Esophagus muscularis mucosa (tissue), 4 donors: ENCODE results near the gene PFN3. TPM values are rescaled to one million over a fixed set of nuclear protein-coding genes. Genes with fewer than 3 reads are reported as not detected.

Experiments
- DNase-seq: peaks from one replicate; pipeline ENCODE4 v3.0.0-alpha.2; 2017; ENCODE audit errors: extremely low spot score
- H3K27ac ChIP-seq, 4 donors: fragments of 200-600 bp; sonication (generic); replicated peaks in 1 of 4; 1 replicate in 3 of 4; 2 replicates in 1 of 4; pipeline ENCODE4 v1.5.1; 2016 to 2019; ENCODE audit warnings: mild to moderate bottlenecking in 1 of 4
- H3K27me3 ChIP-seq, 4 donors: fragments of 200-600 bp; sonication (generic); one replicate each; pipeline versions ENCODE4 v1.5.1 to v1.6.0; 2016 to 2019
- H3K36me3 ChIP-seq, 4 donors: fragments of 200-600 bp; sonication (generic); one replicate each; pipeline ENCODE4 v1.5.1; 2016 to 2019
- H3K4me1 ChIP-seq, 4 donors: fragments of 200-600 bp; sonication (generic); one replicate each; pipeline ENCODE4 v1.5.1; 2016 to 2019
- H3K4me3 ChIP-seq, 4 donors: fragments of 200-600 bp; sonication (generic); 1 replicate in 2 of 4; 2 replicates in 2 of 4; pipeline ENCODE4 v1.5.1; 2016 to 2019; ENCODE audit warnings: mild to moderate bottlenecking in 4 of 4, moderate library complexity in 1 of 4
- H3K9me3 ChIP-seq, 4 donors: fragments of 200-600 bp; sonication (generic); 1 replicate in 3 of 4; 2 replicates in 1 of 4; pipeline ENCODE4 v1.5.1; 2016 to 2019
- CTCF ChIP-seq, 3 experiments: fragments of 200-600 bp in 2 of 3; fragments of 450-650 bp in 1 of 3; sonication (generic) in 2 of 3; IDR thresholded peaks; one replicate each; pipeline ENCODE4 v1.5.1; 2017 to 2019; ENCODE audit warnings: antibody characterized with exemption in 3 of 3, mild to moderate bottlenecking in 2 of 3, moderate library complexity in 1 of 3
- EP300 ChIP-seq: sonication (generic); formaldehyde crosslinking; IDR thresholded peaks from one replicate; pipeline ENCODE4 v1.6.1; 2017; ENCODE audit warnings: antibody characterized with exemption
- POLR2A ChIP-seq: fragments of 450-650 bp; IDR thresholded peaks from one replicate; pipeline ENCODE4 v1.6.1; 2017; ENCODE audit warnings: antibody characterized with exemption, moderate library complexity, mild to moderate bottlenecking, low read depth
- POLR2AphosphoS5 ChIP-seq, 2 donors: sonication (generic); formaldehyde crosslinking; IDR thresholded peaks; one replicate each; pipeline ENCODE4 v1.6.1; 2017; ENCODE audit warnings: antibody characterized with exemption in 2 of 2
- WGBS: methylation state at CpG from one replicate; pipeline ENCODE4 v1.1.5; 2018; 5-methylcytosine and 5-hydroxymethylcytosine counted together
- intact Hi-C: fragments of 100-400 bp; cut with DNase I; formaldehyde crosslinking; loops from one replicate; pipeline ENCODE4 v1.15.1; 2023
- total RNA-seq, 4 donors: library from RNA; depleted of rRNA; stranded (reverse); fragments of >200 nt; gene quantifications; one replicate each; pipeline versions ENCODE4 v1.1.0 to v1.2.1, GENCODE V29; 2016

Gene PFN3
- total RNA-seq, 4 donors from 2014 or later: not detected

- peaks cover 0 to 21% (median 13%) of the 10 kb centered on the region in 4 donors for H3K4me1 ChIP-seq
- intact Hi-C loops: loop anchor here (5.0 kb wide), 1 partner anchor 71 kb away; no protein-coding TSS in a partner anchor
- WGBS: 83% methylated on average over 10 of the region's 10 CpGs
- no peaks in the 10 kb centered on the region for H3K9me3 ChIP-seq
- peaks cover 0 to 33% (median 0%) of the 10 kb centered on the region in 4 donors for H3K27me3 ChIP-seq
- no peak overlapping the region for H3K4me3 ChIP-seq
- TF ChIP-seq EP300 (no peak), CTCF (IDR thresholded peaks at IDR 0.05) (no peak), POLR2A (no peak), POLR2AphosphoS5 (IDR thresholded peaks at IDR 0.05) (no peak)
- no peak for DNase-seq
- H3K27ac ChIP-seq: no peak overlapping the region
- H3K36me3 ChIP-seq: no peaks in the 10 kb centered on the region
Measured at GRCh38 chr5:177388521-177389052, 11.9 kb downstream of the PFN3 start.

- no peak overlapping the region for H3K4me3 ChIP-seq
- DNase-seq: no peak
- TF ChIP-seq POLR2AphosphoS5 (IDR thresholded peaks at IDR 0.05) (no peak), CTCF (IDR thresholded peaks at IDR 0.05) (no peak), EP300 (no peak)
- WGBS: 88% methylated on average over 14 of the region's 14 CpGs
- H3K4me1 ChIP-seq: peaks cover 4 to 27% (median 18%) of the 10 kb centered on the region in 4 donors
- intact Hi-C loops: loop anchor here (5.0 kb wide), 1 partner anchor 70 kb away; no protein-coding TSS in a partner anchor
- H3K27ac ChIP-seq: no peak overlapping the region
- no peaks in the 10 kb centered on the region for H3K36me3 ChIP-seq
- H3K9me3 ChIP-seq: no peaks in the 10 kb centered on the region
- H3K27me3 ChIP-seq: peaks cover 0 to 33% (median 0%) of the 10 kb centered on the region in 4 donors
Measured at GRCh38 chr5:177387405-177387804, 13.1 kb downstream of the PFN3 start.

- H3K36me3 ChIP-seq: no peaks in the 10 kb centered on the region
- H3K9me3 ChIP-seq: no peaks in the 10 kb centered on the region
- 89% methylated on average over 8 of the region's 8 CpGs for WGBS
- no peak overlapping the region for H3K4me3 ChIP-seq
- no peak for DNase-seq
- TF ChIP-seq POLR2AphosphoS5 (IDR thresholded peaks at IDR 0.05): no peak
- no peak for TF ChIP-seq EP300
- TF ChIP-seq POLR2A: no peak
- TF ChIP-seq CTCF (IDR thresholded peaks at IDR 0.05): no peak
- intact Hi-C loops: loop anchor here (5.0 kb wide), 1 partner anchor 69 kb away; no protein-coding TSS in a partner anchor
- H3K4me1 ChIP-seq: peaks cover 5 to 28% (median 19%) of the 10 kb centered on the region in 4 donors
- H3K27ac ChIP-seq: no peak overlapping the region
- peaks cover 0 to 33% (median 0%) of the 10 kb centered on the region in 4 donors for H3K27me3 ChIP-seq
Measured at GRCh38 chr5:177386542-177386941, 13.9 kb downstream of the PFN3 start.

- Histone ChIP-seq H3K36me3 (no peaks in the 10 kb centered on the region), H3K4me3 (no peak overlapping the region), H3K4me1 (peaks cover 5 to 28% (median 19%) of the 10 kb centered on the region in 4 donors), H3K9me3 (no peaks in the 10 kb centered on the region), H3K27me3 (peaks cover 0 to 33% (median 0%) of the 10 kb centered on the region in 4 donors), H3K27ac (no peak overlapping the region)
- TF ChIP-seq POLR2AphosphoS5 (IDR thresholded peaks at IDR 0.05): no peak
- TF ChIP-seq EP300: no peak
- TF ChIP-seq POLR2A: no peak
- TF ChIP-seq CTCF (IDR thresholded peaks at IDR 0.05): no peak
- intact Hi-C loops: loop anchor here (5.0 kb wide), 1 partner anchor 68 kb away; no protein-coding TSS in a partner anchor
- 49% methylated on average over 5 of the region's 11 CpGs for WGBS
- DNase-seq: no peak
Measured at GRCh38 chr5:177385720-177386119, 14.7 kb downstream of the PFN3 start.

GRCh38 chr5:177384134-177384533 lies 16.3 kb downstream of the PFN3 start, which contains the start of gene SLC34A1:
SLC34A1 (plus strand) TSS chr5:177384434; CDS start chr5:177385742, 1,308 bp downstream.
- TF ChIP-seq CTCF (IDR thresholded peaks at IDR 0.05) (no peak), POLR2A (no peak), EP300 (no peak), POLR2AphosphoS5 (IDR thresholded peaks at IDR 0.05) (no peak)
- no peaks in the 10 kb centered on the region for H3K9me3 ChIP-seq
- peaks cover 0 to 26% (median 0%) of the 10 kb centered on the region in 4 donors for H3K27me3 ChIP-seq
- DNase-seq: no peak
- no peak within 1 kb of the TSS for H3K27ac ChIP-seq
- intact Hi-C loops: no loop called here
- no peak within 1 kb of the TSS for H3K4me3 ChIP-seq
- peaks cover 5 to 14% (median 7%) of the 10 kb centered on the region in 4 donors for H3K4me1 ChIP-seq
- H3K36me3 ChIP-seq: no peaks in the 10 kb centered on the region
- no CpG with 5 or more reads among the region's 4 CpGs for WGBS
